ENCODE results near the gene OSBP2. TPM values are rescaled to one million over a fixed set of nuclear protein-coding genes. Genes with fewer than 3 reads are reported as not detected.
A peak's percentile ranks its signal among the peaks of the same experiment; 100 is the strongest.
"Not testable (repeated sequence)": the region's sequence is repeated elsewhere in the genome, so short reads cannot be mapped to it uniquely, and the experiment has no call there.

The OSBP2 gene
- total RNA-seq, 4 donors from 2014 or later = 3.3 to 7.7 (median 4.6) TPM; not detected in 1

DNA sequence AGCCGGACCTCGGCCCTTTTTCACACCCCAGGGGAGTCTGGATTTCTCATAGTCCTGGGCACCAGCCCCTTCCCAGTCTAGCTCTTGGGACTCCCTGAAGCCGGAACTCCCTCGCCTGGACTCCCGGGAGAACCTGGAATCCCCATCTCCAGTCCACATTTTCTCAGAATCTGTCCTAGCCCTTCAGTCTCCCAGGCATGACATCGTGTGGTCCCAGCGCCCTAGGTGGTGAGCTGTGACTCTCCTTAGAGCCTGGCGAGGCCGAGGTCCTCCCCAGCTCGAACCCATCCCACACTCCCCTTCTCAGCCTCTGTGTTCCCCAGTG, 26.3 kb upstream of the OSBP2 start:
- Histone ChIP-seq H3K36me3 (no peaks in the 10 kb centered on the region), H3K4me3 (peak overlapping the region; percentile 67 to 77), H3K4me1 (peaks cover 0 to 5% of the 10 kb centered on the region in 2 donors), H3K27me3 (no peaks in the 10 kb centered on the region), H3K27ac (peak overlapping the region in 1 of 2 donors; percentile 69), H3K9me3 (no peaks in the 10 kb centered on the region)
- DNase-seq = no peak
- no peak for TF ChIP-seq POLR2A (IDR thresholded peaks at IDR 0.05)
- TF ChIP-seq, protein P1, sequence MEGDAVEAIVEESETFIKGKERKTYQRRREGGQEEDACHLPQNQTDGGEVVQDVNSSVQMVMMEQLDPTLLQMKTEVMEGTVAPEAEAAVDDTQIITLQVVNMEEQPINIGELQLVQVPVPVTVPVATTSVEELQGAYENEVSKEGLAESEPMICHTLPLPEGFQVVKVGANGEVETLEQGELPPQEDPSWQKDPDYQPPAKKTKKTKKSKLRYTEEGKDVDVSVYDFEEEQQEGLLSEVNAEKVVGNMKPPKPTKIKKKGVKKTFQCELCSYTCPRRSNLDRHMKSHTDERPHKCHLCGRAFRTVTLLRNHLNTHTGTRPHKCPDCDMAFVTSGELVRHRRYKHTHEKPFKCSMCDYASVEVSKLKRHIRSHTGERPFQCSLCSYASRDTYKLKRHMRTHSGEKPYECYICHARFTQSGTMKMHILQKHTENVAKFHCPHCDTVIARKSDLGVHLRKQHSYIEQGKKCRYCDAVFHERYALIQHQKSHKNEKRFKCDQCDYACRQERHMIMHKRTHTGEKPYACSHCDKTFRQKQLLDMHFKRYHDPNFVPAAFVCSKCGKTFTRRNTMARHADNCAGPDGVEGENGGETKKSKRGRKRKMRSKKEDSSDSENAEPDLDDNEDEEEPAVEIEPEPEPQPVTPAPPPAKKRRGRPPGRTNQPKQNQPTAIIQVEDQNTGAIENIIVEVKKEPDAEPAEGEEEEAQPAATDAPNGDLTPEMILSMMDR (IDR thresholded peaks at IDR 0.05) = no peak
- intact Hi-C loops (cut with DNase I; ENCODE audit: low total_unique reads) = no loop called here

DNA sequence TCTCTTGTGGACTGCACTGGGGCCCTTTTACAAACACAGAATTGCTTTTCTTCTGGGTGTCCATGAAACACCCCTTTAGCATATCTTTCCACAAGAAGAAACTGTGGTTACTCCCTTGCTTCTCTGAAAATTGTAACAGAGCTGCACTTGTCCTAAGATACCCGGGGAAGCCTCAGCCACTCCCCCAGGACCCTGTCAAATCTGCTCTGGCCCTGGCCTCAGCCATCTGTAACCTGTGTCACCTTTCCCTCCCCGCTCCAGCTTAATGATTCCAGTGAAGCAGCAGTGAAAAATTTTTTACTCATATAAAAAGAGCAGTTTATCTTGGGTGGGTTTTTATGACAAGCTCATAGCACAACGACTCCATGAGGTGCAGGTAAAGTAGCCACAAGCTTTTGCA, 23.6 kb upstream of the OSBP2 start:
- no peaks in the 10 kb centered on the region for H3K36me3 ChIP-seq
- intact Hi-C loops (cut with DNase I; ENCODE audit: low total_unique reads) = no loop called here
- H3K9me3 ChIP-seq = no peaks in the 10 kb centered on the region
- DNase-seq = no peak
- H3K4me3 ChIP-seq = no peak overlapping the region
- TF ChIP-seq POLR2A (IDR thresholded peaks at IDR 0.05) = no peak
- TF ChIP-seq, protein P1 (IDR thresholded peaks at IDR 0.05) = no peak
- no peaks in the 10 kb centered on the region for H3K27me3 ChIP-seq
- H3K27ac ChIP-seq = no peak overlapping the region
- peaks cover 0 to 5% of the 10 kb centered on the region in 2 donors for H3K4me1 ChIP-seq

DNA sequence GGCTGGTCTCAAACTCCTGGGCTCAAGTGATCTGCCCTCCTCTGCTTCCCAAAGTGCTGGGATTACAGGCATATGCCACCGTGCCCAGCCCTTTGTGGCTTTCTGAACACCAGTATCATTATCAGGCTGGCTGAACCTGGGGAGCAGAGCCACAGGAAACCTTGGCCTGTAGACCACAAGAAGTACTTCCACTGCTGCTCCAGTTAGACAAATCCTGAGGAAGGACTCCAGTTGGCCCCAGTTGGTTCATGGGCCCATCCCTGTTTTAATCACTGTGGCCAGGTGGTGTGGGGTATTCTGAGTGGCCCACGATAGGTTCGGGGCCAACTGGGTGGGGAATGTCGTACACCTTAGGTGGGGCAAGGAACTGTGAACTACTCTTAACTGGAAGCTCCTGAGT, 21.5 kb upstream of the OSBP2 start:
- no peaks in the 10 kb centered on the region for H3K27me3 ChIP-seq
- H3K4me1 ChIP-seq = peaks cover 0 to 4% of the 10 kb centered on the region in 2 donors
- TF ChIP-seq, protein P1 (IDR thresholded peaks at IDR 0.05) = no peak
- TF ChIP-seq POLR2A (IDR thresholded peaks at IDR 0.05) = no peak
- H3K4me3 ChIP-seq = no peak overlapping the region
- no peaks in the 10 kb centered on the region for H3K9me3 ChIP-seq
- no peak overlapping the region for H3K27ac ChIP-seq
- intact Hi-C loops (cut with DNase I; ENCODE audit: low total_unique reads) = no loop called here
- no peak for DNase-seq
- H3K36me3 ChIP-seq = no peaks in the 10 kb centered on the region

DNA sequence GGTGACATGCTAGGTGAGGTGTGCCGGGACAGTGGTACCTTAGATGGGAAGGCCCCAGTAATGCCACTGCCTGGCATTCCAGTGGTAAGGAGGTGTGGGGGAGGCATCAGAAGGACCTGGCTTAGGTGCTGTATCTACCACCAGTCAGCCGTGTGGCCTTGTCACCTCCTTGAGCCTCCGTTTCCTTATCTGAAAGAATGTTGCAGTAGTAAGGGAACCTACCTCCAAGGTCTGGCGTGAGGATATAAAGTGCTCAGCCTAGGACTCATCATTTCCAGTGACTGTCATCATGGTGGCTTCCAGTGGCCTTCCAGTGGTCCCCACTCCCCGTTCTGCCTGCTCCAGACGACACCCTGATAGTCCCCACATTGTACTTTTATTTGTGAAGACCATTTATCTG, 20.2 kb upstream of the OSBP2 start:
- H3K9me3 ChIP-seq = no peaks in the 10 kb centered on the region
- H3K36me3 ChIP-seq = no peaks in the 10 kb centered on the region
- intact Hi-C loops (cut with DNase I; ENCODE audit: low total_unique reads) = no loop called here
- no peaks in the 10 kb centered on the region for H3K4me1 ChIP-seq
- no peak for DNase-seq
- no peak for TF ChIP-seq POLR2A (IDR thresholded peaks at IDR 0.05)
- TF ChIP-seq, protein P1 (IDR thresholded peaks at IDR 0.05) = no peak
- H3K27me3 ChIP-seq = no peaks in the 10 kb centered on the region
- H3K27ac ChIP-seq = no peak overlapping the region
- no peak overlapping the region for H3K4me3 ChIP-seq

DNA sequence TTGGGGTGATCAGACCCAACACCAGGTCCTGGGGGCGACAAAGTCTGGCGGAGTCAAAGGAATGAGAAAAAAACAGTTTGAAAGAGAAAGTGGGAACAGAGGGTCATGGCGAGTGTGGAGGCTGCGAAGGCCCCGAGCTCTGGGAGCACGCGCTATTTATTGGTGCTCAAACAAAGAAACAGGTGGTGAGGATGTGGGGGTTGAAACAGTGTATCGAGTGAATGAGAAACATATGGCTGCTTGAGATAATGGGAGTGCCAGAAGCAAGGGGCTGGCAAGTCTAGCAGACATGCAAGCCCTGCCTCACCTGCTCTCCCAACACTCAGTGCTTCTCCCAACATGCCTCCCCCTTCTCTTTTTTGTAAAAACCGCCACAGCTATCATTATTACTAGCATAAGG, 19.2 kb upstream of the OSBP2 start:
- DNase-seq = no peak
- Histone ChIP-seq H3K4me3 (no peak overlapping the region), H3K27ac (no peak overlapping the region), H3K36me3 (no peaks in the 10 kb centered on the region), H3K4me1 (no peaks in the 10 kb centered on the region), H3K27me3 (no peaks in the 10 kb centered on the region), H3K9me3 (no peaks in the 10 kb centered on the region)
- TF ChIP-seq POLR2A (IDR thresholded peaks at IDR 0.05) = no peak
- TF ChIP-seq, protein P1 (IDR thresholded peaks at IDR 0.05) = no peak
- intact Hi-C loops (cut with DNase I; ENCODE audit: low total_unique reads) = no loop called here

DNA sequence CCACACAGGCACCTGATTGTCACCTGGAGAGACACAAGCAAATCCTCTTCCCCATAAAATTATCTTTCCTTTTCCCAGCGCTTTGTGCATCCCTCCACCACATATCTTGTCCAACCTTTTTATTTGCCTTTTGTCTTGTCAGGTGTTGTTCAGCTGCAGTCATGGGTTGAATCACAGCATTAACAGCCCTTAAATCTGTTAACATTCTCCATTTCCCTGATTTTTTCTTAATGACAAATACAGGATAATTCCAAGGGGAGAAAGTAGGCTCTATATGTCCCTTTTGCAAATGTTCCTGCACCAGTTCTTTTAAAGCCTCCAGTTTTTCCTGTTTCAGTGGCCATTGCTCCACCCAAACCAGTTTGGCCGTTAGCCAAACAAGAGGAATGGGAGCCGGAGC, 18.1 kb upstream of the OSBP2 start:
- H3K27me3 ChIP-seq; H3K4me1 ChIP-seq; H3K9me3 ChIP-seq; H3K4me3 ChIP-seq; intact Hi-C loops (cut with DNase I; ENCODE audit: low total_unique reads); DNase-seq; H3K36me3 ChIP-seq; H3K27ac ChIP-seq: not testable (repeated sequence)

DNA sequence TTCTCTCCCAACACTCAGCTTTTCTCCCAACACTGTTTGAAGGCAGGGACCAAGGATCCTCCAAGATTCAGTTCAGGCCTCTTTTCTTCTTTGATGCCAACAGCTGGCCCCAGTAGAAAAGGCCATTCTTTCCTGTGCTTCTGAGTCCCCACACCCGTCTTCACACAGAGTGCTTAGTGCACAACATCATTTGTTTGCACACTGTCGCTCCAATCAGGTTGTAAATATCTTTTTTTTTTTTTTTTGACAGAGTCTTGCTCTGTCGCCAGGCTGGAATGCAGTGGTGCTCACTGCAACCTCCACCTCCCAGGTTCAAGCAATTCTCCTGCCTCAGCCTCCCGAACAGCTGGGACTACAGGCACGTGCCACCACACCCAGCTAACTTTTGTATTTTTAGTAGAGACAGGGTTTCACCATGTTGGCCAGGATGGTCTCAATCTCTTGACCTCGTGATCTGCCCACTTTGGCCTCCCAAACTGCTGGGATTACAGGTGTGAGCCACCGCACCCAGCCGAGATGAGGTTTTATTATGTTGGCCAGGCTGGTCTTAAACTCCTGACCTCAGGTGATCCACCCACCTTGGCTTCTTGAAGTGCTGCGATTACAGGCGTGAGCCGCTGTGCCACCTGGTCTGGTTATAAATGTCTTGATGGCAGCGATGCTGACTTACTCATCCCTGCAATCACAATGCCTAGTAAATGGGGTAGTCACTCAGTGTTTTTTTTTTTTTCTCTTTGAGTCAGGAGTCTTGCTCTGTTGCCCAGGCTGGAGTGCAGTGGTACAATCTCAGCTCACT, 14.6 kb upstream of the OSBP2 start:
- H3K36me3 ChIP-seq; H3K4me1 ChIP-seq; H3K9me3 ChIP-seq; H3K27me3 ChIP-seq; H3K4me3 ChIP-seq; DNase-seq; H3K27ac ChIP-seq; intact Hi-C loops (cut with DNase I; ENCODE audit: low total_unique reads): not testable (repeated sequence)
